HFF-Myc (cell line): ENCODE results near the gene ZNG1A.
"Not testable (repeated sequence)": the region's sequence is repeated elsewhere in the genome, so short reads cannot be mapped to it uniquely, and the experiment has no call there.

Source experiments
- DNase-seq: peaks from one replicate; pipeline ENCODE4 v3.0.0-alpha.2; 2011; ENCODE audit warnings: low read depth; ENCODE audit errors: extremely low read depth
- H3K4me3 ChIP-seq: replicated peaks from 2 replicates; pipeline ENCODE4 v1.5.1; 2011; ENCODE audit warnings: low read depth, mild to moderate bottlenecking, control low read depth, low read length
- CTCF ChIP-seq: IDR thresholded peaks from 2 replicates; pipeline ENCODE4 v1.5.1; 2012; ENCODE audit warnings: mild to moderate bottlenecking, low read depth, low read length, control low read depth; ENCODE audit errors: missing control alignments

Gene ZNG1A

GRCh38 chr9:217950-218349 is 39.1 kb upstream of the ZNG1A start:
- TF ChIP-seq CTCF = no peak

GRCh38 chr9:216866-217265 is 38.0 kb upstream of the ZNG1A start:
- TF ChIP-seq CTCF = no peak
- H3K4me3 ChIP-seq = no peak overlapping the region
- DNase-seq = no peak

More at GRCh38 chr9:217950-218349, 39.1 kb upstream of the ZNG1A start:
- no peak for DNase-seq
- H3K4me3 ChIP-seq = no peak overlapping the region

DNA sequence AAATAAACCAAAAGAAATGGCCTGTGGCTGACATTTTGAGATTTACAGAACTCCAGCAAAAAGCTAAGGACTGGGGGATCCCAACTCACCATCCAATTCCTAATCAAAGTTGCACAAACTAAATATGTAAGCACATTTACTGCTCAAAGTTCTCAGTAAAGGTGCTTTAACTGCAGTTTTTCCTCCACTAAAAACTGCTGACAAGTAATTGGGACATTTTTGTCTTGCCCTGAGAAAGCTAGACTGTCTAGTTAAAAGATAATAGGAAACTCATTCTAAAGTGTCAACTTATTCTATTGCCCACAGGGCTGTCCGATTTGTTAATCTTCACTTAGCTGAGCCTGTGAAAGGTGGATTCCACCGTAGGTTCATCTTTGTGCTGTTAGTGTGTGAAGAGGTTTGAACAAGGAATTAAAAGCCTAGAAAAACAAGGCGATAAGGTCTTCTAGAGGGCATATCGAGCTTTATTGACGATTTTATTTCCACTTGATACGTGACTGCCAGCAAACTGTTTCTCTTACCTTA is 36.8 kb upstream of the ZNG1A start:
- DNase-seq = no peak
- H3K4me3 ChIP-seq = no peak overlapping the region
- no peak for TF ChIP-seq CTCF

DNA sequence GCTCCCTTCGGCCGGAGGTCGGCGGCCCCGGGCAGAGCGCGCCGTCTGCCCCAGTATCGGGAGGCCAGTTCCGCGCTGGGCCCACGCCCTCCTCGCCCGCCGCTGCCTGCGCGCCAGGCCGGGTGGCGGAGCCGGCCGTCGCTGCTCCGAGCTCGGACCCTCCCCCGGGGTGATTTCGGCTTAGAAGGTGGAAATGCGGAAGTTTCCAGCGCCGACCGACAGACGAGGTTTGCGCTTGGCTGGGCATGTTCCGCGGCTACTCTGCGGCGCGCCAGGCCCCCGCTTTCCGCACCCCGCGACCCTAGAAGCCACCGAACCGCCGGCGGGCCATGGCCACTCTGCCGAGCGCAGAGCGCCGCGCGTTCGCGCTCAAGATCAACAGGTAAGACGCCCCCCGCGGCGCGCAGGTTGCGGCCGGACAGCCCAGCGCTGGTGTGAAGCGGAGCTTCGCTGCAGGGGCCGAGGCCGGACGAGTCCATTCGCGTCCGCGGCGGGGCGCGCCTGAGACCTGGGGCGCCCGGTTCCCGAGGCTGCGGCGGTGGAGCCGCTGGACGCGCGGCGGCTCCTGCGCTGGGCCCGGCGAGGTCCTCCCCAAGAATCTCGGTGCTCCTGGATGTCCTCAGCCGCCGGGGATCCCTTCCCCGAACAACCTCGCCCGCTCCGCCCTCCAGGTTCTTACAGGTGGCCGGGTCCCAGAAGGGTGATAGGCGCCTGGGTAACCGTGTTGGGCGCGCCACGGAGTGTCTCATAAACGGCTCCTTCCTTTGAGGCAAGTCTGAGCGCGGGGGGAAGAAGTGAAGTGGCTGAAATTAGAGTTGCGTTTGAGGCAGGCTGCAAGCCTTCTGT is 36.0 kb upstream of the ZNG1A start, which contains the start of gene DOCK8:
Gene DOCK8 (plus strand): TSS at position 218 of the 846 bp plus-strand sequence. CDS start 112 bp downstream, at position 330.
- H3K4me3 ChIP-seq = peak within 1 kb of the TSS; percentile 38
- TF ChIP-seq CTCF = peak; percentile 11
- DNase-seq = no peak

DNA sequence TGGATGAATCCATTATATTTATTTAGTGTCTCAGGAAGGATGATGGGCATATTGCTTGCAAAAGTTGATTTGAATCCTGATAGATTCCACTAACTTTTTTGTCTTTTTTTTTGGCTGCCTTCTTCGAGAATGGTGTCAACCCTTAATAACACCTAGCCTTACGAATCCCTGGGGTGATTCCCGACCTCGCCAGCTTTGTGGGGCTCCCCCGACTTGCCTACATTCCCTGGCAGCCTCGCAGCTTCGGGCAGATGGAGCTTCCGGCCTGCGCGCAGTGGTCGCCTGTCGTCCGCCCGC is 35.4 kb upstream of the ZNG1A start:
- peak overlapping the region; percentile 38 for H3K4me3 ChIP-seq
- no peak for DNase-seq
- TF ChIP-seq CTCF = no peak

DNA sequence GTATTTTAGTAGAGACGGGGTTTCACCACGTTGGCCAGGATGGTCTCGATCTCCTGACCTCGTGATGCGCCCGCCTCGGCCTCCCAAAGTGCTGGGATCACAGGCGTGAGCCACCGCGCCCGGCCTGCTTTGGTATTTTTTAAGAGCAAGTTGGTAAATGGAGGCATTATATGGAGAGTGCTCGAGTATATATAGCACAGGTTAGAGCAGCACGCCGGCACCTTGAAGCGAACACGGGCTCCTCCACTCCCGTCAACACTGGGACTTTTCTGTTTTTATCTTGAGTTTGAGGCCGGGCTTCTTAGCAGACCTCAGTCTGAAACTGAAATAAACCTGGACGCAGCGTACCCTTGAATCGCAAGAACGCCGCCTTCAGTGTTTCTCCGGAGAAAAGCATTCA is 35.0 kb upstream of the ZNG1A start:
- not testable (repeated sequence) for DNase-seq, H3K4me3 ChIP-seq

GRCh38 chr9:212297-212696 is 33.4 kb upstream of the ZNG1A start:
- DNase-seq = no peak
- TF ChIP-seq CTCF = no peak
- H3K4me3 ChIP-seq = no peak overlapping the region
